Uterus (tissue), 2 donors: ENCODE data around the gene PLPP4.

Experiments
- CTCF ChIP-seq, 4 experiments: fragments of 200-600 bp in 2 of 4; fragments of 450-650 bp in 2 of 4; sonication (generic) in 2 of 4; IDR thresholded peaks; one replicate each; pipeline ENCODE4 v1.5.1; 2016 to 2019; ENCODE audit warnings: antibody characterized with exemption in 4 of 4, mild to moderate bottlenecking in 2 of 4, moderate library complexity in 1 of 4
- POLR2A ChIP-seq, 2 donors: fragments of 450-650 bp; IDR thresholded peaks; one replicate each; pipeline ENCODE4 v1.6.1; 2016; ENCODE audit warnings: antibody characterized with exemption in 2 of 2, mild to moderate bottlenecking in 1 of 2, moderate library complexity in 1 of 2

- TF ChIP-seq POLR2A (IDR thresholded peaks at IDR 0.05) (no peak), CTCF (IDR thresholded peaks at IDR 0.05) (no peak)
These were observed 28.3 kb upstream of the PLPP4 start for GRCh38 chr10:120428754-120429153.
